SW480 (cell line): ENCODE measurements around the gene IL32.

Source experiments
- DNase-seq: peaks from one replicate; pipeline ENCODE4 v3.0.0-alpha.2; 2016; ENCODE audit warnings: low spot score

Gene IL32

DNA sequence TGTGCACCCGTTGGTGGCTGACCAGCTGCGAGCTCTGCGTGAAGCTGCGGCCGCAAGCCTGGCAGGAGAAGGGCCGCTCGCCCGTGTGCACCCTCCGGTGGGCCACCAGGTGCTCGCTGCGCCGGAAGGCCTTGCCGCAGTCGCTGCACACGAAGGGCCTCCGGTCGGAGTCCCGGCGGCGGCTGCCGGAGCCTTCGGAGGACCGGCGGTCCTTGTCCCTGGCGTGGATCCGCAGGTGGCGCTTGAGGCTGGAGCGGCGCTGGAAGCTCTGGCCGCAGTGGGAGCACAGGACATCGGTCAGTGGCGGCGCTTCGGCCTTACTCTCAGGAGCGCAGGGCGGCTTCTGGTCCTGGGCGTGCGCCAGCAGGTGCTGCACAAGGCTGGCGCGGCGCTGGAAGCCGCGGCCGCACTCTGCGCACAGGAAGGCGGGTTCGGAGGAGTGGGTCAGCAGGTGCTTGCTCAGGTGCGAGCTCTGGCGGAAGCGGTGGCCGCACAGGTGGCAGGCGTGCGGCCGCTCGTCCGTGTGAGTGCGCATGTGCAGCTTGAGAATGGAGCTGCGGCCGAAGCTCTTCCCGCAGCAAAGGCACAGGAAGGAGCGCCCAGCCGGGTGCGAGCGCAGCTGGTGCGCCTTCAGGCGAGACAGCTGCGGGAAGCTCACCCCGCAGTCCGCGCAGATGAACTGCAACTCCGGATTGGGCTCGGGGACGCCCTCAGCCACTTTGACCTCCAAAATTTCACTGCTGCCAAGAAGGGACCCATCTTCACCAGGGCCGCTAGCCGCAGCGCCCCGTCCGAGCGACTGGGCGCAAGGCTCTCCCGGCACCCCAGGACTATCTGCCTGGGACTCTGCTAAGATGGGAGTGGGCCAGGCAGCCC is 24.5 kb downstream of the IL32 start:
- no peak for DNase-seq

DNA sequence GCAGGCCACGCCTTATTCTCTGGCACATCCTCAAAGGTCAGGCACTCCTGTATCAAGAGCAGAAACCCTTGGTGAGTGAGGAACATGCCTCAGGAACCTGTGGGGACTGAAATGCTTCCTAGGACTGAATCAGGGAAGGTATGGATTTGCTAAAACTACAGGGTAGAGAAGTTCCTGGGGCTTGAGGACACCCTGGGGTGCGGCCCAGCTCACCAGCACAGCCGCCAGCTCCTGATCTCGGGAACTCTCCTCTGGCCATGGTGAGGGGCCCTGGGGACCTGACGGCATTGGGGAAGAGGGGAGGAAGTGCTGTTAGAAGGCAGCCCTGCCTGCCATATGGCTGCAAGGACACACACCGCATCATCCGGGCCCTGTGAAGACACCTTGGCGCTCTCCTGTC is 26.1 kb downstream of the IL32 start:
- no peak for DNase-seq

DNA sequence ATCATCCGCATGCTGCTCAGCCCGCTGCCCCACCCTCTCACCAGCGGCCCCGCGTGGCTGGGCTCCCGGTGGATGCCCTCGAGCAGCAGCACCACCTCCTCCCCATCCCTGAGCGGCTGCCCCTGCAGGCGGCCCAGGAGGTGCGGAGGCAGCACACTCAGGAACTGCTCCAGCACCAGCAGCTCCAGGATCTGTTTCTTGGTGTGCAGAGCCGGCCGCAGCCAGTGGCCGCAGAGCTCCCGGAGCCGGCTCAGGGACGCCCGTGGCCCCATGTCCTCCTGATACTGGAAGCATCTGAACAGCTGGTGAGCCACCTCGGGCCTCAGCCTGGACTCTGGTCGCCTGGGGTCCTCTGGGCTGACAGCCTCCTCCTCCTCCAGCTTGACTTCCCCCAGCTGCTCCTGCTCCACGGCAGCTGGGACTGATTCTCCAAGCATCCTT is 27.1 kb downstream of the IL32 start:
- no peak for DNase-seq

DNA sequence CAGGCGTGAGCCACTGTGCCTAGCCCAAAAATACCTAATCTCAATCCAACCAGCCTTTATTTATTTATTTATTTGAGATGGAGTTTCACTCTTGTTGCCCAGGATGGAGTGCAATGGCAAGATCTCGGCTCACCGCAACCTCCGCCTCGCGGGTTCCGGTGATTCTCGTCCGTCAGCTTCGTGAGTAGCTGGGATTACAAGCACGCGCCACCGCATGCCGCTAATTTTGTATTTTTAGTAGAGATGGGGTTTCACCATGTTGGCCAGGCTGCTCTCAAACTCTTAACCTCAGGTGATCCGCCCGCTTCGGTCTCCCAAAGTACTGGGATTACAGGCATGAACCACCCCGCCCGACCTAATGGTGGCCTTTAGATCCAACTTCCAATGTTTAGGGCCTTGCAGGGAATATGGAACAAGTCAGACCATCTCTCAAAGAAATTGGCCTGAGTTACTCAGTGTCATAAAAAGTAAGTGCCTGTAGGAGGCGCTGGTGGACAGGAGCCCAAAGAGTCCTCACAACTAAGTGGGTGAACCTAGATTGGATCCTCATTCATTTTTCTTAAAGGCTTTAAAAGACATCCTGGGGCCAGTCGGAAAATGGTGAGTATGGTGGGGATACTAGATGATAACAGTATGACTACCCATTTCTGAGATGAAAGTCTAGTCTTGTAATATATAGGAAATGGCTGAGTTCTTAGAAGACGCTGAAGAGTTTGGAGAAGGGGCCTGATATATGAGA is 29.0 kb downstream of the IL32 start:
- peak; percentile 29 for DNase-seq

DNA sequence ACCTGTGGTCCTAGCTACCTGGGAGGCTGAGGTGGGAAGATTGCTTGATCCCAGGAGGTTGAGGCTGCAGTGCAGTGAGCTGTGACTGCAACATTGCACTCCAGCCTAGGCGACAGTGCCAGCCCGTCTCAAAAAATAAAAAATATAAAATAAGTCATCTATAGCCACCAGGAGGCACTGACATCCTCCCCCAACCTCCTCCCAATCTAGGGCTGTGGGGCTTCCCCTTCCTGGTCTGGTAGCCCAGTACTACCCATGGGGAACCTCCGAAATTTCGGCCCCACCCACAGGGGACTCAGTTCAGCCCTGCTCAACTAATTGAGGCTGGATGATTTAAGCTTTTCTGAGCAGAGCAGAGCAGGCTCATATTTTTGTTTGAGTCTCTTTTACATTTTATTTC is 30.4 kb downstream of the IL32 start:
- peak; percentile 13 for DNase-seq

DNA sequence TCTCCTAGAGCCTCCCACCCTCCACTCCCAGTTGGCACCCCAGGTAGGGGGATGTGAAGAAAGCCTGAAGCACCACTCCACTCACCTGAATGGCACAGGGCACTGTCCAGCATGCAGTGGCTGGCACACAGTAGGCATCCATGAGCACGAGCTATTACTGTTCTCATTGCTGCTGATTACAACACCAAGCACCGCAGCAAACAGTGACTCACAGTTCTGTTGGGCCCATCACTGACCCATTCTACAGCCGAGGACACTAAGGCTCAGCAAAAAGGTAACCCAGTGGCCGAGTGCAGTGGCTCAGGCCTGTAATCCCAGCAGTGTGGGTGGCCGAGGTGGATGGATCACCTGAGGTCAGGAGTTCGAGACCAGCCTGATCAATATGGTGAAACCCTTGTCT is 30.9 kb downstream of the IL32 start:
- DNase-seq, result no peak

DNA sequence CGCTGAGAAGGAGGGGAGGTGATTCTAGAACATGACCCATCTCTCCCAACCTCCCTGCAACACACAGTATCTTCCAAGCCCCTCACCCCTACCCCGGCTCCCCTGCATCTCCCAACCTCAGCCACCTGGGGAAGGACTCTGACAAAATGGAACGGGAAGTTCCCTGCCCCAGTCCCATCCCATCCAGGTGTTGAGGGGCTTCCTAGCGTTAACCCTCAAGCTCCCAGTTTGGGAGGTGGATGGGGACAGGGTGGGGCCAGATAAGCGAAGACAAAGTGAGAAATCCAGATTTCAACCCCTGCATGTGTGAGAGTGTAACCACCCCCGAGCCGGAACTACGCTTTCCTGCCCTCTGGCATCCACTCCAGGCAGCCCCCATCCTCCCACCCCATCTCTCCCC is 31.8 kb downstream of the IL32 start:
- no peak for DNase-seq

DNA sequence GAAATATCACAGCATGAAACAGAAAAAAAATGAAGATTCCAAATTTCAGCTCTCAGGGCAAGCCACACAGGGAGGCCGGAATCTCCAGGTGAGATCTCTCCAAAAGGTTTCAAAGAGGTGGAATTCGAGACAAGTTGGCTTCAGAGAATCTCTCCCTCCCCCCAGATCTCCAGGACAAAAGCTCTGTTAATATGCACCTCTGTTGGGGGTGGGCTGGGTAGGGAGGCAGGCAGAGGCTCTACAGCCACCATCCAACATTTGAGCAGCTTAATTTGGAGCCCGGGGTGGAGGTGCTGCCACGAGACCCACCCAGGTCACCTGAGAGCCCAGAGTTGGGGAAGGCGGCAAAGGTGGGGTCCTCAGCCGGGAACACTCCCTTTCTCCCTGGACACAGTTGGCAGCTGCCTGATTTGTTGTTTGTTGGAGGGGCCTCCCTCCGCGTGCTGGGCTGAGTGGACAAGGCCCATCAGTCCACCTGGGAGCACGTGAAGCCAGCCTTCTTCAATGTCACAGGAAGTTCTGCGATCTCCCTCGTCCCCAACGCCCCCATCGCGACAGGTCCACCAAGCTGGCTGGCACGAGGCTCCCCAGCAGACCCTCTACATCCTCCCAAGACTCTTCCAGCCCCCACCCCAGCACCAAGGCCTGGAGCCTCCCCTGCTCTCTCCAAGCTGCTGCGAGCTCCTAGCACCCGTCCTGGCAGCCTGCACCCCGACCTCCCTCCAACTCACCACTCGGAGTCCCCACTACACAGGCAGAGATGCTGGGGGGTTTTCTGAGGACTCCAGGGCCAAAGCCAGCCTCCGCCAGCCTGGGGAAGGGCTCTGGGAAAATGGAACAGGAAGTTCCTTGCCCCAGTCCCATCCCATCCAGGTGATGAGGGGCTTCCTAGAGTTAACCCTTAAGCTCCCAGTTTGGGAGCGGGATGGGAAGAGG is 33.3 kb downstream of the IL32 start, which contains the start of gene ZSCAN10:
TSS of gene ZSCAN10 (minus strand) at position 836 of the 936 bp plus-strand sequence. CDS start 6,357 bp downstream, outside the sequence.
- DNase-seq, result no peak

DNA sequence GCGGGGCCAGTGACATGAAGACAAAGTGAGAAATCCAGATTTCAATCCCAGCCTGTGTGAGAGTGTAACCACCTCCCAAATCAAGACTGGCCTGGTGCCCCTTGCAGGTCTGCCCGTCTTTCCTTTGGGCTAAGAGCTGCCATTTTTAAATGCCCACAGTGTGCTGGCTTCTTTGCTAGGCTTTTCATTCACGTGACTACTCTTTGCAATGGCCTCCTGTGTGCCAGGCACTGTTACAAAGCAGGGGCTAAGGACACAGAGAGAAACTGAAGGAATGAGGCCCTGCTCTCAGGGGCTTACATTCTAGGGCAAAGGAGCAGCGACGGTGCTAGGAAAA is 33.9 kb downstream of the IL32 start:
- no peak for DNase-seq

DNA sequence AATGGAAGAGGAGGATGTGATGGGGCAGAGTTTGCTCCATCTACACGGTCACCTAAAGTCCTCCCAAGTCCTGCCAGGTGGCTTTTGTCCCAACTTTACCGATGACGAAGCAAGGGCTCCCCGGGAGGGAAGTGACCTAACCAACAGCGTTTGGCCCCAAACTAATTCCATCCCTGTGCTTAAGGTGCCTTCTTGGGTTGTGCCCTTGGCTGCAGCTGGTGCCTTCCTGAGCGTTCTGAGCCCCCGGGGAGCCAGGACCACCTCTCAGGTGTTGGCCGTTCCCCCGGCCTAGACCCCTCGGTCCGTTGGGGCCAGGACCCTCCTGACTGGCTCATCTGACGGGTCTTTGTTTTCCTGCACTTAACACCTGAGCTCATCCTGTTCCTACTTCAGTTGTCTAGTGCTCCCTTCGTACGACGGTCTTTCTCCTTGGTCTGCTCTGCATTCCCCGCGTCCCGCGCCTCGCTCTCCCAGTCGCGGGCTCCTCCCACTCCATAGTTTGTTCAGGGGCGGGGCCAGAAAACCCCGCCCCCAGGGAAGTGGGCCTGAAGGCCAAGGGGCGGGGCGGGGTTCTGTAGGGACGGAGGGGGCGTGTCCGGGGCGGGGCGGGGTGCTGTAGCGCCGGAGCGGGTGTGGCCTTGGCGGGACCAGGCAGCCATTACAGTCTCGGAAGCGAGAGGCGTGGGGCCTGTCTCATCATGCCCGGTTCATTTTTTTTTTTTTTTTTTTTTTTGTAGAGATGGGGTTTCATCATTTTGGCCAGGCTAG is 34.5 kb downstream of the IL32 start:
- peak; percentile 93 for DNase-seq

DNA sequence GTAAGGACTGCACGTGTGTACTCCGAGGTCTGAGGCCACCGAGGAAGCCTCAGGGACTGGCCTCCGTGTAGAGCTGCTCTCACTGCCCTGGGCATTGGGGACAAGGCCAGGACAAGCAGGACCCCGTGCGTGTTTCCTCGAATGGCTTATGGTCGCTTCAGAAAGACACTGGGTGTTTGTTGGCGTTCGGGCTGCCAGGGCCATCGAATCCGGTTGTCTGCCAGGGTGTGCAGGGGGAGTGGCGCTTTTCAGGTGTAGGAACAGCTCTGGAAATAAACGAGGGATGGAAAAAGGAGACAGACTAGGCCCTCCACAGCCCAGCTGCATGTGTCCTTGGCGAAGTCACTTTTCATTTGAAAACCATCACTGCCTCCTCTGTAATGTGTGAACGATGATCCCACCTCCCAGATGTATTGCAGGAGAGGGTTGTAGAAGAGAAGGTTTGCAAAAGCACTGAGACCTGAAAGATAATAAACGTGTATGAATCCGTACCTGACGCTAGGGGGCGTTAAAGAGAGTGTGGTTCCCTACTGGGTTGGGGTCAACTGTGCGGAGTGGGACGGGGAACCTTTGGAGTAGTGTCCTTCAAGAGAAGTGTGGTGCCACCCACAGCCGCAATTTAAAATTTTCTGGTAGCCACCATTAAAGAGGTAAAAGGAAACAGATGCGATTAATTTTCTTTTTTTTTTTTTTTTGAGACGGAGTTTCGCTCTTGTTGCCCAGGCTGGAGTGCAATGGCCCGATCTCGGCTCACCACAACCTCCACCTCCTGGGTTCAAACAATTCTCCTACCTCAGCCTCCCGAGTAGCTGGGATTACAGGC is 35.8 kb downstream of the IL32 start:
- peak; percentile 46 for DNase-seq

DNA sequence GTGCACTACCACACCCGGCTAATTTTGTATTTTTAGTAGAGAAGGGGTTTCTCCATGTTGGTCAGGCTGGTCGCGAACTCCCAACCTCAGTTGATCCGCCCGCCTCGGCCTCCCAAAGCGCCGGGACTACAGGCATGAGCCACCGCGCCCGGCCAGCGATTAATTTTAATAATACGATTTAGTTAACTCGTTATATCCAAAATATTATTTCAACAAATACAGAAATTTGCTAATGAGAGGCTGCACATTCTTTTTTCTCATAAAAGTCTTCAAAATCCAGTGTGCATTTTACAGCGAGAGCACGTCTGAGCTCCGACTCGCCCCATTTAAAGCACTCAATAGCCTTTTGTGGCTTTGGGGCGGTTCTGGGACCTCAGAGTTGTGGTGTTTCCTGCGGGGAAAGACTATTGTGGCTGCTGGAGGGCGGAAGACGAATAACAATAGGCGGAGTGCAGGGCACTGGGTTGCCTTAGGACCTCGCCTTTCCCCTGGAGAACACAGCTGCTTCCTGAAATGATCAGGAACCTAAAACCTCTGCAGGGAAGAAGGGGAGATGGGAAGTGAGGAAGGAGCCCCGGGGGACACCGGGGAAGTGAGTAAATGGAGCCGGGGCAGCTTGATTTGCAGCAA is 36.5 kb downstream of the IL32 start:
- peak; percentile 7 for DNase-seq

DNA sequence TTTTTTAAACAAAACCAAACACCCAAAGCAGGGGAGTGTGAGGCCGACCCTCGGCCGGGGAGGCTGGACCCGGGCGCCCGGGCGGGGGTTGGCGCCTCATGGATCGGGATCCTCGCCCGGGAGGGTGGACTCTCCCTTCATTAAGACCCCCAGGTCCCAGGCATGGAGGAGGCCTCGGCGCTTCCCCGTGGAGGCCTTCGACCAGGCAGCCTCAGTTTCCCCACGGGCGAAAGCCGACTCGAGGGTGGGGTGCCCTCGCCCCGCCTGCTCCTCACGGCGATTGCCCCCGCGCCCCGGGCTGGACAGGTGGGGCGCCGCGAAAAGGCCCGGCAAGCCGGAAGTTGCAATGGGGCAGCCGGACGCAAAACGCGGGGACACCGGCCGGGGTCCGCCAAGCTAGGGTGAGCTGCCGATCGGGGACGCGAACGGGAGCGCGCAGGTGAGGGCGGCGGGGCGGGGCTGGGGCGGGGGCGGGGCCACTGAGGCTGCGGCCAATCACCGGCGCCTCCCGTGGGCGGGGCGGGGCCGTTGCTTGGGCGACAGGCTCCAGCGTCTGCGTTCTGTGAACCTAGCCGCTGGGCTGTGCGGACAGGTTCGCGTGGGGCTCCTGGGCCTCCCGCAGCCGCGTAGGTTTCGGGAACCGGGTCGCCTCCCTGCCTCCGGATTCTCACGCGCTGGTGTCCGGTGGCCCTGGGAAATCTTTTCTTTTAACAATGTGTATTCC is 40.9 kb downstream of the IL32 start:
- DNase-seq, result peak; percentile 87

DNA sequence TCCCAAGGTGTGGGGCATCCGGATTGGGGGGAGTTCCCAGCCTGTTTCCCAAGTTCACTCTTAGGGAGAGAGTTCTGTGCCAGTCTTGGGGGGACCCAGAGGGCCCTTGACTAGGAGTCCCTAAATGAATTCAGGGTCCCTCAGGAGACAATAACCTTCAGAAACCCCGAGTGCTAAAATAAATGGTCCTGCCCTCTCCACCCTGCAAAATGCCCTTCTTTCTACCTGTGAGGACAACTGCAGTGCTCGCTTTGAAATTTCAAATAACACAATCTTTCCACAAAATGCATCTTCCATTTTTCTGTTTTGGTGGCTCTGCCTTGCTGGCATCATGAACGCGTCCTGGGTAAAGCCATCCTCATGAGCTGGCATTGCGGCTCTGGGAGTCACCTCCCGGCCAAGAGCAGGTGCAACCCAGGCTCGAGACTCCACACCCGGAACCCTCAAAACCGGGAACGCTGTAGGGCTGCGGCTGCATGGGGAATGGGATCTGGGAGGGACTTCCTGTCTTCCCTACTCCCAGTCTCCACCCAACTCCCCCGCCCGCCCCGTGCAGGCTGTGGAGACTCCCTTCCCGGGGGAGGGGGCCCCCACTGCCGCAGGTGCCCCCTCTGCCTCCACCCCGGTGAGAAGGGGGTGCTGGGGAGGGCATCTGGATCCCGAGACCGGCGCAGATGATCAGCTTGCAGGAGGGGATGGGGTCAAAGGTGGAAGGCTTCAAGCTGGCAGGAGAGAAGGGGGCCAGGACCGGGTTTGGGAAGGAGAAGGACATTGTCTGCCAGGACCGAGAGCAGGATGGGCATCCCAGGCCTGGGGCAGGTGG is 46.8 kb downstream of the IL32 start, which contains the start of gene ZNF205:
TSS of gene ZNF205 (plus strand) at position 529 of the 823 bp plus-strand sequence. CDS start 845 bp downstream, outside the sequence.
- DNase-seq, result peak; percentile 77

DNA sequence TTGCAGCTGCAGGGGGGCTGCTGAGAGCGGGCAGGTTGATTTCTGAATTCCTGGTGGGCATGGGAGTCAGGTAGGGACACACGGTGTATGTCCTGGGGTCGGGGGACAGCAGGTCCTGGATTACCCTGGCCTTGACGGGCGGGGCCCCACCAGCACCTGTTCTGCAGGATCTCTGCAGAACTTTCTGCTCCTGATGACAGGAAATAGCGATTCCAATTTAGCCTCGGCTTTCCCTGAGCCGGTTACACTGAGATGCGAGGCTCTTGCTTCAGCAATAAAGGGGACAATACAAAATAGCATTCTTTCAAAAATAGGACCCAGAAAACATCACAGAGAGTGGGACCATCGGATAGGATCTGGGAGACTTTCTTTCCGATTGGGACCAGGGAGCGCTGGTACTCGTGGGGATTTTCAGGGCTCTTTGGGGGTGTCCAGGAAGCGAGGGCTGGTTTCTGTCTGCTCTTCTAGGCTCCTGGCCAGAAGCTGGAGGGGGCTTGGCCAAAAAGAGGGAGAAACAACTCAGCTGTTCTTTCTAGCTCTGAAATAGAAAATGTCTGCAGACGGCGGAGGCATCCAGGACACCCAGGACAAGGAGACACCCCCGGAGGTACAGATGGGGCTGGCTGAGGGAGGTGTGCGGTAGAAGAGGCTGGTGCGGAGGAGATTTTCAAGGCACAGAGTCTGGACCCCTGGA is 47.6 kb downstream of the IL32 start:
- DNase-seq, result no peak

DNA sequence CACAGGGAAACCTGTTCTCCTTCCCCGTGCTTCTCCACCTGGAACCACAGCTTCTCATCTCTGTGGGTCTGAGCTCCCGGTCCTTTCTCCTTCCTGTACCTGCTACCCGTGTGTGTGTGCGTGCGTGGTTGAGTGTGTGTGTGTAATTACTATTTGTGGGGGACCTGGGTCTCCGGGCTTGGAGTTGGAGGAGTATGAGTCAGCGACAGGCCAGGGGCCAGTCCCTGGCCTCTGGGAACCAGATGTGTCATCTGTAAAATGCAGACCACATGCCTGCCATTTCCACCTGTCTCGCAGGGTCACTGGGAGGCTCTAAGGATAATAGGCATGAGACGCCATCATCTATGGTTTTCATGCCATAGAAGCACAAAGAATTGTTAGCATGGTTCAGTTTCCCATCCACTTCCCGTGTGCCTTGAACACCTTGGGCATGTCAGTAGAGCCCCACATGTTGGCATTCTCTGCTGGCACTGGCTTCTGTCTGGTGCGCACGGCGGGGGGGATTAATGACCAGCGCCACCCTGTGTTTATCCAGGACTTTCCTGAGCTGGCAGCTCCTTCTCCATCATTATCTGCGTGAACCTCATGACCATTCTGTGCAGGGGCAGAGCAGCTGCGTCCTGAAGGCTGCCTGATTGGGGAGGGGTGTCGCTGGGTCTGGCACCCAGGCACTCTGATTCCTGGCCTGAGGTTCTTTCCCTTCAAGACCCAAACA is 48.5 kb downstream of the IL32 start:
- peak; percentile 56 for DNase-seq

DNA sequence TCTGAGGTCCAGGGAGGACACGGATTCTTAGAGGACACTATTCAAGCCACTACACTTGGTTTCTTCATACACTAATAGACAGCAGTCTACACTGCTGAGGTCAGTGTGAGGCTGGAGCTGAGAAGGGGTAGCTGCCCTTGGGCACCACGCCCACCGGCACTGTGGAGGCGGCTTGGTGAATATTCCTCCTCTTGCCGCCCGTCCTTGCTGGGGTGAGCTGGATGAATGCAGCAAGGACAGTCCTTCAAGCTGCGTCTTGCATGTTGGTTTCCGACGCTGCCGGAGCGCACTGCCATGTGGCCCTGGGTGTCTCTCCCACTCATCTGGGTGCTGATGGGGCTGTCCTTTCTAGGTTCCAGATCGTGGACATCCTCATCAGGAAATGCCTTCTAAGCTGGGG is 49.6 kb downstream of the IL32 start:
- DNase-seq, result no peak
